GM13977 (cell line): ENCODE data around the gene UBE2U.

Source experiments
- DNase-seq: peaks from one replicate; pipeline ENCODE4 v3.0.0; 2012; ENCODE audit warnings: low spot score
- CTCF ChIP-seq: IDR thresholded peaks from 2 replicates; pipeline ENCODE4 v1.5.1; 2012; ENCODE audit warnings: mild to moderate bottlenecking, control low read depth; ENCODE audit not compliant: insufficient read depth; ENCODE audit errors: extremely low read depth, missing control alignments
- in situ Hi-C: fragments of 300-500 bp; cut with MboI; formaldehyde crosslinking; loops from one replicate; pipeline ENCODE4 v1.12.0; 2022; ENCODE audit warnings: low sequenced_read_pairs, low pct_unique_long_range_greater_than_20kb, mixed read lengths, inconsistent platforms; ENCODE audit not compliant: unreplicated experiment

Gene UBE2U

GRCh38 chr1:64166629-64167028, 36.8 kb upstream of the UBE2U start:
- no peak for DNase-seq
- in situ Hi-C loops = no loop called here
- TF ChIP-seq CTCF = no peak

- in situ Hi-C loops = no loop called here
- TF ChIP-seq CTCF = no peak
- DNase-seq = no peak
Observed at GRCh38 chr1:64167176-64167575, 36.2 kb upstream of the UBE2U start.

- in situ Hi-C loops = no loop called here
- DNase-seq = no peak
- no peak for TF ChIP-seq CTCF
Observed at GRCh38 chr1:64171246-64171645, 32.2 kb upstream of the UBE2U start.

GRCh38 chr1:64171797-64172281, 31.6 kb upstream of the UBE2U start:
- DNase-seq = no peak

GRCh38 chr1:64172458-64172983, 30.9 kb upstream of the UBE2U start:
- no peak for TF ChIP-seq CTCF
- DNase-seq = no peak
- in situ Hi-C loops = no loop called here

More at GRCh38 chr1:64171797-64172281, 31.6 kb upstream of the UBE2U start:
- in situ Hi-C loops = no loop called here
- no peak for TF ChIP-seq CTCF

- no peak for TF ChIP-seq CTCF
- DNase-seq = no peak
- in situ Hi-C loops = no loop called here
Observed at GRCh38 chr1:64173336-64173940, 30.0 kb upstream of the UBE2U start.
